Measurements from ENCODE around the gene HAT1.
"Not testable (repeated sequence)": the region's sequence is repeated elsewhere in the genome, so short reads cannot be mapped to it uniquely, and the experiment has no call there.

HAT1 gene

GRCh38 chr2:171893196-171893823 is 29.0 kb upstream of the HAT1 start:
- no peak for TF ChIP-seq Cebpa-rat (IDR thresholded peaks at IDR 0.05)
- peak overlapping the region; percentile 79 for H3K4me3 ChIP-seq
- peak overlapping the region; percentile 72 for H3K27ac ChIP-seq
- H3K9ac ChIP-seq = peak overlapping the region; percentile 79
- no peaks in the 10 kb centered on the region for H3K27me3 ChIP-seq
- peaks cover 15% of the 10 kb centered on the region for H3K4me1 ChIP-seq
- peaks cover 5% of the 10 kb centered on the region for H3K36me3 ChIP-seq
- peak overlapping the region; percentile 83 for H3K4me2 ChIP-seq
- peaks cover 2% of the 10 kb centered on the region for H3K9me3 ChIP-seq
- no peaks in the 10 kb centered on the region for H4K20me1 ChIP-seq

GRCh38 chr2:171893824-171894611 is 28.2 kb upstream of the HAT1 start, which contains the start of gene SLC25A12:
TSS of gene SLC25A12 (minus strand) at chr2:171894244. CDS start at chr2:171894214, 30 bp downstream.
- Histone ChIP-seq H4K20me1 (no peaks in the 10 kb centered on the region), H3K4me1 (peaks cover 15% of the 10 kb centered on the region), H3K9ac (peak within 1 kb of the TSS; percentile 79), H3K4me3 (peak within 1 kb of the TSS; percentile 79), H3K36me3 (peaks cover 5% of the 10 kb centered on the region), H3K27ac (peak within 1 kb of the TSS; percentile 72), H3K27me3 (no peaks in the 10 kb centered on the region), H3K4me2 (peak within 1 kb of the TSS; percentile 83), H3K9me3 (peaks cover 7% of the 10 kb centered on the region)
- TF ChIP-seq Cebpa-rat (IDR thresholded peaks at IDR 0.05) = no peak

- H4K20me1 ChIP-seq = no peaks in the 10 kb centered on the region
- no peak for TF ChIP-seq Cebpa-rat (IDR thresholded peaks at IDR 0.05)
- peaks cover 5% of the 10 kb centered on the region for H3K36me3 ChIP-seq
- H3K27me3 ChIP-seq = no peaks in the 10 kb centered on the region
- H3K4me1 ChIP-seq = peaks cover 15% of the 10 kb centered on the region
- peaks cover 9% of the 10 kb centered on the region for H3K9me3 ChIP-seq
- peak overlapping the region; percentile 83 for H3K4me2 ChIP-seq
- H3K4me3 ChIP-seq = peak overlapping the region; percentile 79
- peak overlapping the region; percentile 79 for H3K9ac ChIP-seq
- peak overlapping the region; percentile 72 for H3K27ac ChIP-seq
Observed at GRCh38 chr2:171894612-171894947, 27.7 kb upstream of the HAT1 start.

- Histone ChIP-seq H3K4me2 (no peak overlapping the region), H3K27me3 (no peaks in the 10 kb centered on the region), H3K4me1 (peaks cover 15% of the 10 kb centered on the region), H3K9me3 (peaks cover 14% of the 10 kb centered on the region), H3K4me3 (no peak overlapping the region), H3K36me3 (no peaks in the 10 kb centered on the region), H3K9ac (no peak overlapping the region), H3K27ac (no peak overlapping the region), H4K20me1 (no peaks in the 10 kb centered on the region)
- no peak for TF ChIP-seq Cebpa-rat (IDR thresholded peaks at IDR 0.05)
Observed at GRCh38 chr2:171895786-171896185, 26.5 kb upstream of the HAT1 start.

GRCh38 chr2:171899623-171900282 is 22.5 kb upstream of the HAT1 start:
- H3K4me1 ChIP-seq = peaks cover 19% of the 10 kb centered on the region
- not testable (repeated sequence) for H3K36me3 ChIP-seq, H3K27ac ChIP-seq, H3K9ac ChIP-seq, H3K4me2 ChIP-seq, H3K4me3 ChIP-seq, H3K27me3 ChIP-seq, H4K20me1 ChIP-seq
- H3K9me3 ChIP-seq = peaks cover 14% of the 10 kb centered on the region

- Histone ChIP-seq H3K4me1 (peaks cover 16% of the 10 kb centered on the region), H3K4me3 (no peak overlapping the region), H3K27me3 (no peaks in the 10 kb centered on the region), H3K9ac (no peak overlapping the region), H3K4me2 (peak overlapping the region; percentile 75), H3K36me3 (no peaks in the 10 kb centered on the region), H3K27ac (no peak overlapping the region), H3K9me3 (peaks cover 14% of the 10 kb centered on the region), H4K20me1 (no peaks in the 10 kb centered on the region)
- no peak for TF ChIP-seq Cebpa-rat (IDR thresholded peaks at IDR 0.05)
Observed at GRCh38 chr2:171902840-171903420, 19.3 kb upstream of the HAT1 start.

- Histone ChIP-seq H3K9me3 (no peaks in the 10 kb centered on the region), H3K36me3 (no peaks in the 10 kb centered on the region), H3K4me1 (peaks cover 5% of the 10 kb centered on the region), H3K4me2 (no peak overlapping the region), H4K20me1 (no peaks in the 10 kb centered on the region), H3K4me3 (no peak overlapping the region), H3K9ac (no peak overlapping the region), H3K27ac (no peak overlapping the region), H3K27me3 (no peaks in the 10 kb centered on the region)
- no peak for TF ChIP-seq Cebpa-rat (IDR thresholded peaks at IDR 0.05)
Observed at GRCh38 chr2:171908235-171908634, 14.0 kb upstream of the HAT1 start.

- Histone ChIP-seq H3K27me3 (no peaks in the 10 kb centered on the region), H3K4me3 (no peak overlapping the region), H3K36me3 (no peaks in the 10 kb centered on the region), H3K9me3 (no peaks in the 10 kb centered on the region), H3K9ac (no peak overlapping the region), H3K27ac (no peak overlapping the region), H4K20me1 (no peaks in the 10 kb centered on the region), H3K4me1 (no peaks in the 10 kb centered on the region), H3K4me2 (no peak overlapping the region)
- TF ChIP-seq Cebpa-rat (IDR thresholded peaks at IDR 0.05) = no peak
Observed at GRCh38 chr2:171909266-171909665, 13.0 kb upstream of the HAT1 start.

- no peak for TF ChIP-seq Cebpa-rat (IDR thresholded peaks at IDR 0.05)
- Histone ChIP-seq H3K36me3 (no peaks in the 10 kb centered on the region), H3K27ac (no peak overlapping the region), H3K9ac (no peak overlapping the region), H4K20me1 (no peaks in the 10 kb centered on the region), H3K4me2 (no peak overlapping the region), H3K27me3 (no peaks in the 10 kb centered on the region), H3K4me1 (no peaks in the 10 kb centered on the region), H3K9me3 (no peaks in the 10 kb centered on the region), H3K4me3 (no peak overlapping the region)
Observed at GRCh38 chr2:171910494-171910893, 11.8 kb upstream of the HAT1 start.

GRCh38 chr2:171913517-171913916 is 8.7 kb upstream of the HAT1 start:
- Histone ChIP-seq H3K27ac (no peak overlapping the region), H3K36me3 (no peaks in the 10 kb centered on the region), H3K4me1 (no peaks in the 10 kb centered on the region), H3K9ac (no peak overlapping the region), H3K9me3 (no peaks in the 10 kb centered on the region), H3K4me3 (no peak overlapping the region), H3K4me2 (no peak overlapping the region), H3K27me3 (no peaks in the 10 kb centered on the region), H4K20me1 (no peaks in the 10 kb centered on the region)
- no peak for TF ChIP-seq Cebpa-rat (IDR thresholded peaks at IDR 0.05)
